Activated CD4-positive, alpha-beta memory T cell treated with anti-CD3 and anti-CD28 coated beads, Interleukin-2, amount 10 ng/mL, durations not matched to agents 7 days and 5 days (primary cell): ENCODE results near the gene GALM. TPM values are rescaled to one million over a fixed set of nuclear protein-coding genes. Genes with fewer than 3 reads are reported as not detected.
"Not testable (repeated sequence)": the region's sequence is repeated elsewhere in the genome, so short reads cannot be mapped to it uniquely, and the experiment has no call there.

Experiments
- CTCF ChIA-PET: fragments of 350-600 bp; sonication (Branson Sonifier 250); formaldehyde crosslinking; loops from one replicate; lab custom pipeline; 2021; ENCODE audit warnings: antibody characterized with exemption, inconsistent platforms; lab: Charles Lee
- POLR2A ChIA-PET: fragments of 350-600 bp; sonication (Branson Sonifier 250); formaldehyde crosslinking; loops from one replicate; lab custom pipeline; 2021; ENCODE audit warnings: antibody characterized with exemption; lab: Charles Lee
- DNase-seq: peaks from one replicate; pipeline ENCODE4 v3.0.0-alpha.2; 2020
- H3K27ac Mint-ChIP-seq: one replicate; pipeline ENCODE4 v1.8.0; 2021; ENCODE audit warnings: mild to moderate bottlenecking, mixed read lengths
- H3K27me3 Mint-ChIP-seq: one replicate; pipeline ENCODE4 v1.8.0; 2021; ENCODE audit warnings: mixed read lengths
- H3K36me3 Mint-ChIP-seq: one replicate; pipeline ENCODE4 v1.8.0; 2021; ENCODE audit warnings: low read depth, mixed read lengths
- H3K4me1 Mint-ChIP-seq: one replicate; pipeline ENCODE4 v1.8.0; 2021; ENCODE audit warnings: mixed read lengths
- H3K4me3 Mint-ChIP-seq: one replicate; pipeline ENCODE4 v1.8.0; 2021; ENCODE audit warnings: mild to moderate bottlenecking, mixed read lengths
- H3K9me3 Mint-ChIP-seq: one replicate; pipeline ENCODE4 v1.8.0; 2021; ENCODE audit warnings: mixed read lengths
- total RNA-seq, 2 experiments: library from RNA; stranded (reverse); gene quantifications; one replicate each; pipeline ENCODE4 v1.2.3, GENCODE V29; 2021

Gene GALM
- total RNA-seq, 2 experiments from 2014 or later, result 94.7 to 97.4 TPM

- not testable (repeated sequence) for H3K27me3 Mint-ChIP-seq, H3K4me3 Mint-ChIP-seq, H3K9me3 Mint-ChIP-seq, DNase-seq
- ChIA-PET CTCF (interaction anchor here (2.3 kb wide), 1 partner anchor 133 kb away, joined by 8 read pairs; no protein-coding TSS in a partner anchor), POLR2A (interaction anchor here (1.6 to 5.2 kb wide), 2 partner anchors 33 to 48 kb away, joined by 6 to 20 read pairs; partner anchors contain the start of gene GALM)
- Mint-ChIP-seq H3K4me1 (peaks cover 58% of the 10 kb centered on the region), H3K27ac (peak overlapping the region; percentile 54), H3K36me3 (peaks cover 82% of the 10 kb centered on the region)
Measured at GRCh38 chr2:38714941-38715340, 49.0 kb downstream of the GALM start.

DNA sequence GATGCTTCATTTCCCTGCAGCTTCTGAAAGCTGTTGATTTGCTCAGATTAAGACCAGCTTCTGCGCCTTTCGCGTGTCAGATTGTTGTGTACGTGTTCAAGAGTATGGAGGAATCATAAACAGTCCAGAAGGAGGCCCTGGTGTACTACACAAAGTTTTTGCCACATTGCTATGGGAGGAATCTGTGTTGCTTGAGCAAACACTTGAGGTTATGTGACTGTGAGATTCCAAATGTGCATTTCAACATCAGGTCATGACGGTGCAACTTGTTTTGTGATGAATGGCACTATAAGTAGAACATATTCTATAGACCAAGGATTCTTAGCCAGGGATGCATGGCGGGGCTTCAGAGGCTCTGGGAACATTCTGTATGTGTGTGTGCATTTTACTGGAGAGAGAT lies 50.3 kb downstream of the GALM start:
- no peak for DNase-seq
- Mint-ChIP-seq H3K36me3 (peaks cover 83% of the 10 kb centered on the region), H3K4me3 (no peak overlapping the region), H3K9me3 (peaks cover 3% of the 10 kb centered on the region), H3K27me3 (no peaks in the 10 kb centered on the region), H3K4me1 (peaks cover 60% of the 10 kb centered on the region), H3K27ac (no peak overlapping the region)
- ChIA-PET CTCF (interaction anchor here (1.1 to 2.3 kb wide), 3 partner anchors 113 to 137 kb away, joined by 3 to 8 read pairs (median 3); no protein-coding TSS in a partner anchor), POLR2A (interaction anchor here (1.6 to 5.2 kb wide), 2 partner anchors 34 to 50 kb away, joined by 6 to 20 read pairs; partner anchors contain the start of gene GALM)

DNA sequence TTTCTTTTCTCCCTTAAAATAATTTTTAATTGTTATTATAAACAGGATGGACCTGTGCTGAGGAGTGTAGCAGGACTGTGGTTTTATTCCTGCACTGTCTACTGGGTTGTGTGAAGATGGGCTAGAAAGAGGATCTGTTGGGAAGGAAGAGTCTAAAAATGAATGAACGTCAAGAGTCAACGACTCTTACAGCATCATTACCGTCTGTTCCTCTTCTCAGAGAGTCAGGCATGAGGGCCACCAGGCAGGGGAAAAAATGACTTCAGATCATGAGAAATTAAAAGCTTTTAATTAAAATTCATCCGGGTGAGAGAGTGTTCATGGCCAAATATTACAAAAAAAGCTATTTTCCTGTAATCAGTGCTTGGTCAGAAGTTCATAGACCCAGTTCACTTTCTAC lies 52.7 kb downstream of the GALM start:
- H3K4me1 Mint-ChIP-seq, result peaks cover 64% of the 10 kb centered on the region
- POLR2A ChIA-PET, result interaction anchor here (1.0 to 1.1 kb wide), 2 partner anchors 20 to 32 kb away, joined by 3 read pairs; partner anchors contain the start of gene SRSF7

DNA sequence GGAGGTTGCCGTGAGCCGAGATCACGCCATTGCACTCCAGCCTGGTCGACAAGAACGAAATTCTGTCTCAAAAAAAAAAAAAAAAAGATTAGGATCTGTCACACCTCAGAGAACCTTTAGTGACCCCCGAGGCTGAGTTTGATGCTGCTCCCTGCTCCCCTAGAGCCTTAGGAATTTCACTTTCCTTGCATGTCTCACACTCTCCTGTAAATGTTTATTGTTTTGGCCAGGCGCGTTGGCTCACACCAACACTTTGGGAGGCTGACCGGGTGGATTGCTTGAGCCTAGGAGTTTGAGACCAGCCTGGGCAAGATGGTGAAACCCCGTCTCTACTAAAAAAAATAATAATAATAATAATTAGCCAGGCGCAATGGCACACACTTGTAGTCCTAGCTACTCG lies 53.8 kb downstream of the GALM start:
- Mint-ChIP-seq H3K4me1 (peaks cover 65% of the 10 kb centered on the region), H3K36me3 (peaks cover 69% of the 10 kb centered on the region), H3K4me3 (no peak overlapping the region), H3K9me3 (no peaks in the 10 kb centered on the region), H3K27me3 (no peaks in the 10 kb centered on the region), H3K27ac (no peak overlapping the region)
- POLR2A ChIA-PET, result interaction anchor here (1.2 kb wide), 1 partner anchor 38 kb away, joined by 3 read pairs; no protein-coding TSS in a partner anchor
- DNase-seq, result no peak
- CTCF ChIA-PET, result interaction anchor here (0.7 to 1.0 kb wide), 3 partner anchors 38 to 140 kb away, joined by 4 read pairs; no protein-coding TSS in a partner anchor

More for the DNA sequence above, 52.7 kb downstream of the GALM start:
- H3K9me3 Mint-ChIP-seq, result no peaks in the 10 kb centered on the region
- CTCF ChIA-PET, result interaction anchor here (0.6 to 0.9 kb wide), 2 partner anchors 9 to 37 kb away, joined by 3 to 4 read pairs; no protein-coding TSS in a partner anchor
- no peak for DNase-seq
- no peak overlapping the region for H3K27ac Mint-ChIP-seq
- H3K4me3 Mint-ChIP-seq, result no peak overlapping the region
- peaks cover 76% of the 10 kb centered on the region for H3K36me3 Mint-ChIP-seq
- H3K27me3 Mint-ChIP-seq, result no peaks in the 10 kb centered on the region

DNA sequence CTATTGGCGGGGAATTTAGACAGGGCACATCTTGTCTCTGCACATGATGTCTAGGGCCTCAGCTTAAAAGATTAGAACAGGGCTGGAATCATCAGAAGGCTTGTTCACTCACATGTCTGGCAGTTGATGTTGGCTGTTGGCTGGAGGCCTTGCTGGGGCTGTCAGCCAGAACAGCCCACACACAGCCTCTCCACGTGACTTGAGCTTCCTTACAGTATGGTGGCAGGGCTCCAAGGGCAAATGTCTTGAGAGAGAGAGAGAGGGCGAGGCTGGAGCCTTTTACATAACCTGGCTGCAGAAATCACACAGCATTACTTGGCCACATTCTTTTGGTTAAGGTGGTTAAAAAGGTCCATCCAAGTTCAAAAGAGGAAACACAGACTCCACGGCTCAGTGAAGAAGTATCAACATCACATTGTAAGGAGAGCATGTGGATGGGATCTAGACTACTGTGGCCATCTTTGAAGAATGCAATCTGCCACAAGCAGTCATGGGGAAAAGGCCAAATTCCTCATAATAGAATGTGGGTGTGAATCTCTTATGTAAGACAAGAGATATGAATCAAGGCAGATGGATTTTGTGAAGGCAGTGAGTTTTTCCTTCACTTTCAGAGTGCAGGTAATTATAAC lies 54.8 kb downstream of the GALM start:
- H3K36me3 Mint-ChIP-seq, result peaks cover 67% of the 10 kb centered on the region
- no peaks in the 10 kb centered on the region for H3K27me3 Mint-ChIP-seq
- no peak overlapping the region for H3K4me3 Mint-ChIP-seq
- CTCF ChIA-PET, result interaction anchor here (1.0 to 6.2 kb wide), 2 partner anchors 111 to 117 kb away, joined by 4 to 86 read pairs; partner anchors contain the start of gene HNRNPLL
- POLR2A ChIA-PET, result interaction anchor here (0.5 to 4.9 kb wide), 5 partner anchors 38 to 120 kb away, joined by 3 to 51 read pairs (median 4); partner anchors contain the start of genes GALM and HNRNPLL
- H3K4me1 Mint-ChIP-seq, result peaks cover 65% of the 10 kb centered on the region
- no peak for DNase-seq
- H3K9me3 Mint-ChIP-seq, result no peaks in the 10 kb centered on the region
- peak overlapping the region; percentile 70 for H3K27ac Mint-ChIP-seq

DNA sequence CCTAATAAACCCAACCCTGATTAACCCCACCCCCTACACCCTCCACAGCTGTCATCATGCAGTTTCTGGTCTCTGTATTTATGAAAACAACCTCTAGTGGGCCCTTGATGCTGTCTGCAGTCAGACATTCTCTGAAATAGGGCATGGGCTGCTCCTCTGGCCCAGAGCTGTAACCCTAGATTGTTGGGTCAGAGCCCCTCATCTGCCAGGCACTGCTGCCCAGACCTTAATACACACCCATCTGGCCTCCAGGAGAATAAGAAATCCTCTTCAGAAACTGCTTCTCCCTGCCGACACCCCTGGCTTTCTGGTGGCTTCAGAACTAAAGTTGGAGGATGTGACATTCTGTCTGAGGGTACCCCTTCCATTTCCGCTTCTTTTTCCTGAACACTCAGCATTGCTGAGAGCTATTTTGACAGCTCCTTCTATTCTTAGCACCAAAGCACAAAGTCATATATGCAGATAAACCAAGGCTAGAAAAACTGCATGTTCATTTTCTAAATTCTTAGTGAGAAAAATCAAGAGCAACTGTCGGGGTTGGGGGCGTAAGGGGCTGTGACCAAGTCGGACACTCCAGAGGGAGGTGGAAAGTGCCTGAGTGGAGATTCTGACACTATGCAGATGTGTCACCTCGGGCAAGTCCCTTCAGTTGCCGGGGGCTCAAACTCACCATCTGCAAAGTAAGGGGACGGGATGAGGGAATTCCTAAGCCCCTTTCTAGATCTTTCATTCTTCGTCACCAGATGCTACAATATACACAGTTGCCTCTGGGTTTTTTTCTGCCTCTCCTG lies 56.6 kb downstream of the GALM start:
- no peak for DNase-seq
- peaks cover 52% of the 10 kb centered on the region for H3K36me3 Mint-ChIP-seq
- ChIA-PET CTCF (interaction anchor here (0.6 to 8.5 kb wide), 13 partner anchors 12 to 186 kb away, joined by 3 to 131 read pairs (median 4); partner anchors contain the start of gene HNRNPLL), POLR2A (interaction anchor here (0.8 to 4.9 kb wide), 27 partner anchors 9 to 146 kb away, joined by 3 to 51 read pairs (median 4); partner anchors contain the start of genes GALM, HNRNPLL and SRSF7)
- peak overlapping the region; percentile 28 for H3K4me3 Mint-ChIP-seq
- no peaks in the 10 kb centered on the region for H3K27me3 Mint-ChIP-seq
- peak overlapping the region; percentile 70 for H3K27ac Mint-ChIP-seq
- peaks cover 63% of the 10 kb centered on the region for H3K4me1 Mint-ChIP-seq
- H3K9me3 Mint-ChIP-seq, result no peaks in the 10 kb centered on the region

- ChIA-PET POLR2A (interaction anchor here (1.0 to 4.9 kb wide), 19 partner anchors 14 to 147 kb away, joined by 3 to 51 read pairs (median 7); partner anchors contain the start of genes GALM, HNRNPLL and SRSF7), CTCF (interaction anchor here (0.6 to 8.5 kb wide), 12 partner anchors 10 to 187 kb away, joined by 3 to 131 read pairs (median 5); partner anchors contain the start of gene HNRNPLL)
- Mint-ChIP-seq H3K4me3 (peak overlapping the region; percentile 28), H3K9me3 (no peaks in the 10 kb centered on the region), H3K4me1 (peaks cover 64% of the 10 kb centered on the region), H3K27me3 (no peaks in the 10 kb centered on the region), H3K27ac (peak overlapping the region; percentile 70), H3K36me3 (peaks cover 50% of the 10 kb centered on the region)
- DNase-seq, result no peak
Measured at GRCh38 chr2:38723173-38723572, 57.3 kb downstream of the GALM start.

GRCh38 chr2:38727661-38728060 lies 61.7 kb downstream of the GALM start:
- CTCF ChIA-PET, result interaction anchor here (8.5 kb wide), 1 partner anchor 146 kb away, joined by 131 read pairs; no protein-coding TSS in a partner anchor
- peaks cover 48% of the 10 kb centered on the region for H3K36me3 Mint-ChIP-seq
- H3K27ac Mint-ChIP-seq, result no peak overlapping the region

DNA sequence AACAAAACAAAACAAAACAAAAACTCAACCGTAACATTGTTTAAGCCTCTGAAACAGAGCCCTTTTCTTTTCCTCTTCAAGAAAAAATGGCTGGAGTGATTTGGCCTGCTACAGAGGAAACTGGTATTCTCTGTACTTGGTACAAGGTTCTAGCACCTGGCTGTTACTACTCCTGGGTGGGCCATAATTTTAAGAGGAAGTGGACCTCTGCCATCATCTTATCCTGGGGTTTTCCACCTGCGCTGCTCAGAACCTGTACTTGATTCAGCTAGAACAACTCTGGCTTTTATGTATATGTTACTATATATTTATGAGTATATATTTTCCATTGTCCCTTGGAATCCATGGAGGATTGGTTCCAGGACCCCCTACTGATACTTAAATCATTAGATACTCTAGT lies 62.8 kb downstream of the GALM start:
- Mint-ChIP-seq H3K36me3 (peaks cover 49% of the 10 kb centered on the region), H3K4me1 (peaks cover 24% of the 10 kb centered on the region), H3K9me3 (no peaks in the 10 kb centered on the region), H3K27ac (no peak overlapping the region), H3K27me3 (no peaks in the 10 kb centered on the region), H3K4me3 (no peak overlapping the region)
- ChIA-PET CTCF (interaction anchor here (1.1 to 8.5 kb wide), 2 partner anchors 39 to 147 kb away, joined by 3 to 131 read pairs; no protein-coding TSS in a partner anchor), POLR2A (interaction anchor here (0.9 to 1.6 kb wide), 4 partner anchors 13 to 125 kb away, joined by 3 to 4 read pairs (median 3); partner anchors contain the start of gene SRSF7)
- no peak for DNase-seq

More at GRCh38 chr2:38727661-38728060, 61.7 kb downstream of the GALM start:
- POLR2A ChIA-PET, result interaction anchor here (1.2 kb wide), 2 partner anchors 24 to 129 kb away, joined by 3 read pairs; partner anchors contain the start of gene SRSF7
- peaks cover 35% of the 10 kb centered on the region for H3K4me1 Mint-ChIP-seq
- no peak overlapping the region for H3K4me3 Mint-ChIP-seq
- H3K9me3 Mint-ChIP-seq, result no peaks in the 10 kb centered on the region
- no peaks in the 10 kb centered on the region for H3K27me3 Mint-ChIP-seq
- no peak for DNase-seq

- H3K4me3 Mint-ChIP-seq, result no peak overlapping the region
- ChIA-PET CTCF (interaction anchor here (0.6 to 1.8 kb wide), 4 partner anchors 9 to 149 kb away, joined by 3 to 10 read pairs (median 4); no protein-coding TSS in a partner anchor), POLR2A (interaction anchor here (1.1 to 13.9 kb wide), 3 partner anchors 11 to 149 kb away, joined by 3 to 170 read pairs (median 43); partner anchors contain the start of gene SRSF7)
- no peaks in the 10 kb centered on the region for H3K27me3 Mint-ChIP-seq
- peaks cover 8% of the 10 kb centered on the region for H3K4me1 Mint-ChIP-seq
- H3K9me3 Mint-ChIP-seq, result no peaks in the 10 kb centered on the region
- peaks cover 49% of the 10 kb centered on the region for H3K36me3 Mint-ChIP-seq
- DNase-seq, result no peak
- no peak overlapping the region for H3K27ac Mint-ChIP-seq
Measured at GRCh38 chr2:38731090-38731489, 65.2 kb downstream of the GALM start.

DNA sequence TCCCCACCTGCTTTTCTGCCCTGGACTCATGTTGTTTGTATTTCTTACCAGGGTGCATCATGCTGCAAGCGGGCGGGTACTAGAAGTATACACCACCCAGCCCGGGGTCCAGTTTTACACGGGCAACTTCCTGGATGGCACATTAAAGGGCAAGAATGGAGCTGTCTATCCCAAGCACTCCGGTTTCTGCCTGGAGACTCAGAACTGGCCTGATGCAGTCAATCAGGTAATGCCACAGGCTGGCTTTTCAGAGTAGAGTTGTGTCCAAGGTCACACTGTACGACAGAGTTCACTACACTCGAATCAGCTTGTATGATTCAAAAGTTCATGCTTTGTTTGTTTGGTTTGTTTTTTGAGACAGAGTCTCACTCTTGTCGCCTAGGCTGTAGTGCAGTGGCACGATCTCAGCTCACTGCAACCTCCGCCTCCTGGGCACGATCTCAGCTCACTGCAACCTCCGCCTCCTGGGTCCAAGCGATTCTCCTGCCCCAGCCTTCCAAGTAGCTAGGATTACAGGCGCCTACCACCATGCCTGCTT lies 65.8 kb downstream of the GALM start:
- H3K9me3 Mint-ChIP-seq, result no peaks in the 10 kb centered on the region
- no peak overlapping the region for H3K4me3 Mint-ChIP-seq
- H3K36me3 Mint-ChIP-seq, result peaks cover 53% of the 10 kb centered on the region
- no peaks in the 10 kb centered on the region for H3K27me3 Mint-ChIP-seq
- ChIA-PET CTCF (interaction anchor here (0.6 to 1.8 kb wide), 5 partner anchors 9 to 152 kb away, joined by 3 to 10 read pairs (median 3); no protein-coding TSS in a partner anchor), POLR2A (interaction anchor here (1.1 to 13.9 kb wide), 4 partner anchors 11 to 150 kb away, joined by 3 to 170 read pairs (median 24); partner anchors contain the start of gene SRSF7)
- no peak for DNase-seq
- no peak overlapping the region for H3K27ac Mint-ChIP-seq
- peaks cover 7% of the 10 kb centered on the region for H3K4me1 Mint-ChIP-seq
